HG03439 (cell line): ENCODE data around the gene SHTN1.

Experiments used
- ATAC-seq: cut with Tn5 transposase; IDR thresholded peaks from one replicate; pipeline ENCODE4 v1.9.1; 2021; ENCODE audit warnings: mild to moderate bottlenecking, moderate library complexity; ENCODE audit not compliant: unreplicated experiment

The SHTN1 gene

DNA sequence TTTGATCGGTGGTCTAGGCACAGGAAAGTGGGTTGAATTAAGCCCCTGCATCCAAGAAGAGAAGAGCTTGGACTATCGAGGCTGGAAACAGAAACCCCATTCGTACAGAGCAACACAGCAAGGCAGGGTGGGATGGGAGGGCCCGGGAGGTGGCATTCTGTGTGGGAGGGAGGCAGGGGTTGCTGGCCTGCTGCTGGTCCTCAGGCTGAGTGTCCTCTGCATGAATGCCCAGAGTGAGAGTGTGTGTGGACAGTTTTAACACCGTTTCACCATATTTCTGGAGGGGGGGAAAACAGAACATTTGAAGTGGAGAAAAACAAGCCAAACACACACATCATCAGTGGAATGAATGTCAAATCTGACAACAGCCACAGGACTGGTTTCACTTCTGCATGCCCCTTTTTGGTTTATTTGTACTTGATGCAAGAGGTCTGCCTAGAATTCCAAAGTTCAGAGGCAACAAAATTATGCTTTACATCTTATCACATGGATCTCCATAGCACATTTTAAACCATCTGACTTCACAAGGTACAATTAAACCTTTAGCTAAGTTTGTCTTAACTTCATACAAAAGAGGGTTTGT, 166.8 kb downstream of the SHTN1 start:
- no peak for ATAC-seq

DNA sequence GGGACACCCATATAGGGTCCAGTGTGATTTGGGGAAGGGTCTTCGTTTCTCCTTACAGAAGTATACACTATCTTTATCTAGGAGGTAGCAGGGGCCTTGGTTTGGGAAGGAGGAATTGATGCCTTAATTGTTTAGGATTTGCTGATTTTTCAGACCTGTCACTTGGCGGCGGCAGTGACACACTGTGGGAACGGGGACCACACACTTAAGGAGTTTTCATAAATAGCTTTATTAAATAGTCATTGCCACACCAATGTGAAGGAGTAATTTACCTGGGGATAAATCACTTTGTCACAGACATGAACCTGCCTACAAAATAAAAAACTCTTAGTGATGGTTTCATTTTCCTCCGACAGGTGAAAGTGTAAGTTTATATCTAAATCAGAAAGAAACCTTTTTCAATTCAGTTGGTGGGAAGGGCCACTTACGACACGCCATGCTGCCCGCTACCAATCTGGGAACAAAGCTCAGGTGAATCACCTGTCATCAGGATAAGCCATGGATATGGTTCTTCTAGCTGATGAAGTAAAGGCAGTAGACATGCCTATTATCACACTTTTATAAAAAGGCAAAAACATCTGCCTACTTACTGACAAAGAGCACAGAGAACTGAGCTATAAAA, 168.0 kb downstream of the SHTN1 start:
- no peak for ATAC-seq

DNA sequence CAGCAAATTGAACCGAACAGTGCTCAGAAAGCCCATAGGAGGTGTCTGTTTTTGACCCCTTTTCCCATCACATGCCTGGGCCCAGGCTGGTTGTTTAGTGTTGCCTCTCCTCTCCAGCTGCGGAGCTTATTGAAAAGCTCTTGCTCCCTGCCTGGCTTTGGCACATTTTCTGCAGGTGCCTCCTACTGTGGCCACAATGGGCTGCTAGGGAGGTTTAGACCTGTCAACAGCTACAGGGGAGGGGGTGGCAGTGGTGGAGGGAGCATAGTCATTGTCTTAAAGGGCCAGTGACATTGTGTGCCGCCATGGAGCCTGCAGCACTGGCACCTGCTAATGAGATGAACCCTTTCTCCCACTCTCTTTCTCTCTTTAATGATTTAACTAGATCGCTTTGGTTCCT, 168.9 kb downstream of the SHTN1 start:
- ATAC-seq, result no peak

DNA sequence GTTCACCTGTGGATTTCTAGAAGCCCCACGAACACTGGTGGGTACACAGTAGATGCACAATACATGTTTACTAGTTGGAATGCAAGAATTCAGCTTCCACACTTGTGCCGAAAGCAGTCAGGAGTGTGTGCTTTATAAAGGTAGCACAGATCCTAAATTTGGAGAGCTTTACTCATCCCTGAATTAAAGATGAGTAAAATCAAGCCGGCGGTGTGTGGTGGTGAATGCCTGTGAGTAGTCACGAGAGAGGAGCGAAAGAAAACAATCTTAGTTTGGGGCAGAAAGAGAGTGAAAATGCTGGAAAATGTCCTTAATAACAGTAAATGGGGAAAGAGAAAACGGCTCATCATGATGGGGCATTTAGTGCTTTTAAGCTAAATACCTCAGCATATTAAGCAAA, 169.3 kb downstream of the SHTN1 start:
- ATAC-seq, result no peak

GRCh38 chr10:116833986-116834985, 170.7 kb downstream of the SHTN1 start:
- ATAC-seq, result no peak

- ATAC-seq, result no peak
These were observed 173.2 kb downstream of the SHTN1 start for GRCh38 chr10:116831790-116832189.
